Measurements from ENCODE around the gene TAX1BP3. TPM values are rescaled to one million over a fixed set of nuclear protein-coding genes. Genes with fewer than 3 reads are reported as not detected.

Gene TAX1BP3
- total and polyA plus RNA-seq, 9 of the 15 experiments (the other 6 are each of a cell fraction or from before 2014, with no cell fraction given) = 0.99 to 14.5 (median 6.2) TPM

DNA sequence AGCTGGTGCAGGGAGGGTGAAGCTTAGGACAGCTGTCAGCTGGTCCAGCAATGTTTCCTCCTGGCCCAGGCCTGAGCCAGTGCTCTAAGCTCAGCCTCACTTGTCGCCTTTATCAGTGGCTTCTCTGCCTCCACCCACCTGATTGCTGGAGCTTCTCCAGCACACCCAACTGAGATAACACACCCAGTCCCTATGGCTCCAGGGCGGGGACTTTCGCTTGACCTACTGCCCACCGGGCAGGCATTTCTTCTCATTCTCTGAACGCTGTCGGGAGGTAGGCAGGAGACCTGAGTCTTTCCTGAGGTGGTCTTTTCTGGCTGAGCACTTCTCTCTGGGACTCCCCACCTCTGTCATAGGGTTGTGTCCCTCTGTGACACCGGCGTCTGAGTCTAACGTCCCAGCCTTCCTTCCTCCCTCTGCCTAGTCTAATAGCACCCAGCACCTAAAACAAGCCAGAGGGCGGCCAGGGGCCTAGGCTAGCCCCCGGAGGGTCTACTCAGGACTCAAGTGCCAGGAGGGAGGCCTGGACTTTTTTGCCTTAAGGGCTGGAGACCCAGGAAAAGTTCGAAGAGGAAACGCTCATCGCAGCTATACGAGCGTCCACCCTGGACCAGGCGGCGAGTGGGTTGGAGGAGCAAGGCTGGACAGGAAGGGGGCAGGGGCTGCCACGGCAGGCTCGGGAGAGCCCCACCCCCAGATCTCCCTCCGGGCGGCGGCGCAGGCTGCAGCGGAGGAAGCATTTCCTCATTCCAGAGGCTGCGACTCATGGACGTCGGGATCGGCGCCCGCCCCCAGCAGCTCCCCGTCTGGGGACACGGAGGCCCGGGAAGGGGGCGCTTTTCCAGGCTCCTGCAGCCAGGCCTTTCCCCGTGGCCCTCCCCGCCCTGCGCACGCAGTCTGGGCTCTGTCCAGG lies 756 bp downstream of the TAX1BP3 start (continued):
- TF ChIP-seq, protein P1, sequence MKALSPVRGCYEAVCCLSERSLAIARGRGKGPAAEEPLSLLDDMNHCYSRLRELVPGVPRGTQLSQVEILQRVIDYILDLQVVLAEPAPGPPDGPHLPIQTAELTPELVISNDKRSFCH (CRISPR knock-in tag; IDR thresholded peaks at IDR 0.05) = no peak
- TF ChIP-seq, protein P1 (tag; IDR thresholded peaks at IDR 0.05) = no peak
- no peak for TF ChIP-seq SIRT6 (IDR thresholded peaks at IDR 0.05; ENCODE audit: low read depth, low read length)
- no peak for TF ChIP-seq ZNF444 (CRISPR knock-in tag; IDR thresholded peaks at IDR 0.05)
- TF ChIP-seq ZKSCAN3 (CRISPR knock-in tag; IDR thresholded peaks at IDR 0.05) = 0 out of 2 replicates have a peak, but pooled peaks have one; percentile 40
- TF ChIP-seq, protein P2, sequence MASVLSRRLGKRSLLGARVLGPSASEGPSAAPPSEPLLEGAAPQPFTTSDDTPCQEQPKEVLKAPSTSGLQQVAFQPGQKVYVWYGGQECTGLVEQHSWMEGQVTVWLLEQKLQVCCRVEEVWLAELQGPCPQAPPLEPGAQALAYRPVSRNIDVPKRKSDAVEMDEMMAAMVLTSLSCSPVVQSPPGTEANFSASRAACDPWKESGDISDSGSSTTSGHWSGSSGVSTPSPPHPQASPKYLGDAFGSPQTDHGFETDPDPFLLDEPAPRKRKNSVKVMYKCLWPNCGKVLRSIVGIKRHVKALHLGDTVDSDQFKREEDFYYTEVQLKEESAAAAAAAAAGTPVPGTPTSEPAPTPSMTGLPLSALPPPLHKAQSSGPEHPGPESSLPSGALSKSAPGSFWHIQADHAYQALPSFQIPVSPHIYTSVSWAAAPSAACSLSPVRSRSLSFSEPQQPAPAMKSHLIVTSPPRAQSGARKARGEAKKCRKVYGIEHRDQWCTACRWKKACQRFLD (CRISPR knock-in tag; IDR thresholded peaks at IDR 0.05) = no peak
- peak; percentile 52; the same call in 1 of the 2 replicates for TF ChIP-seq DPF2 (IDR thresholded peaks at IDR 0.05)
- TF ChIP-seq, protein P3, sequence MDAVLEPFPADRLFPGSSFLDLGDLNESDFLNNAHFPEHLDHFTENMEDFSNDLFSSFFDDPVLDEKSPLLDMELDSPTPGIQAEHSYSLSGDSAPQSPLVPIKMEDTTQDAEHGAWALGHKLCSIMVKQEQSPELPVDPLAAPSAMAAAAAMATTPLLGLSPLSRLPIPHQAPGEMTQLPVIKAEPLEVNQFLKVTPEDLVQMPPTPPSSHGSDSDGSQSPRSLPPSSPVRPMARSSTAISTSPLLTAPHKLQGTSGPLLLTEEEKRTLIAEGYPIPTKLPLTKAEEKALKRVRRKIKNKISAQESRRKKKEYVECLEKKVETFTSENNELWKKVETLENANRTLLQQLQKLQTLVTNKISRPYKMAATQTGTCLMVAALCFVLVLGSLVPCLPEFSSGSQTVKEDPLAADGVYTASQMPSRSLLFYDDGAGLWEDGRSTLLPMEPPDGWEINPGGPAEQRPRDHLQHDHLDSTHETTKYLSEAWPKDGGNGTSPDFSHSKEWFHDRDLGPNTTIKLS (IDR thresholded peaks at IDR 0.05; ENCODE audit: borderline replicate concordance, low read depth) = no peak
- TF ChIP-seq ZNF146 (CRISPR knock-in tag; IDR thresholded peaks at IDR 0.05; ENCODE audit: unreplicated experiment) = no peak
- TF ChIP-seq BCOR (IDR thresholded peaks at IDR 0.05) = 0 out of 2 replicates have a peak, but pooled peaks have one; percentile 32
- TF ChIP-seq NELFE (IDR thresholded peaks at IDR 0.05; ENCODE audit: insufficient read depth, insufficient read length) = no peak
- TF ChIP-seq ZNF12 (CRISPR knock-in tag; IDR thresholded peaks at IDR 0.05) = no peak
- no peak for TF ChIP-seq COPS2 (conservative IDR thresholded peaks at IDR 0.05)
- TF ChIP-seq ADNP (tag; IDR thresholded peaks at IDR 0.05) = no peak
- no peak for TF ChIP-seq SMAD2 (IDR thresholded peaks at IDR 0.05; ENCODE audit: low read depth, low read length)
- no peak for TF ChIP-seq HNRNPH1 (optimal IDR thresholded peaks at IDR 0.05; ENCODE audit: low read depth, low read length)
- no peak for TF ChIP-seq NFATC3 (IDR thresholded peaks at IDR 0.05)
- TF ChIP-seq, protein P4, sequence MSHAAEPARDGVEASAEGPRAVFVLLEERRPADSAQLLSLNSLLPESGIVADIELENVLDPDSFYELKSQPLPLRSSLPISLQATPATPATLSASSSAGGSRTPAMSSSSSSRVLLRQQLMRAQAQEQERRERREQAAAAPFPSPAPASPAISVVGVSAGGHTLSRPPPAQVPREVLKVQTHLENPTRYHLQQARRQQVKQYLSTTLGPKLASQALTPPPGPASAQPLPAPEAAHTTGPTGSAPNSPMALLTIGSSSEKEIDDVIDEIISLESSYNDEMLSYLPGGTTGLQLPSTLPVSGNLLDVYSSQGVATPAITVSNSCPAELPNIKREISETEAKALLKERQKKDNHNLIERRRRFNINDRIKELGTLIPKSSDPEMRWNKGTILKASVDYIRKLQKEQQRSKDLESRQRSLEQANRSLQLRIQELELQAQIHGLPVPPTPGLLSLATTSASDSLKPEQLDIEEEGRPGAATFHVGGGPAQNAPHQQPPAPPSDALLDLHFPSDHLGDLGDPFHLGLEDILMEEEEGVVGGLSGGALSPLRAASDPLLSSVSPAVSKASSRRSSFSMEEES (CRISPR knock-in tag; IDR thresholded peaks at IDR 0.05) = no peak
- TF ChIP-seq NFIC (IDR thresholded peaks at IDR 0.05) = peak; percentile 85
- no peak for TF ChIP-seq CBX2 (IDR thresholded peaks at IDR 0.05; ENCODE audit: insufficient read depth, low read length, poor library complexity, severe bottlenecking)
- TF ChIP-seq ZFP30 (CRISPR knock-in tag; IDR thresholded peaks at IDR 0.05; ENCODE audit: borderline replicate concordance) = no peak
- no peak for TF ChIP-seq SMC3 (conservative IDR thresholded peaks at IDR 0.05; ENCODE audit: insufficient read depth, low read depth, low read length)
- TF ChIP-seq FOXP1 (CRISPR knock-in tag; IDR thresholded peaks at IDR 0.05) = no peak
- no peak for TF ChIP-seq POU5F1 (IDR thresholded peaks at IDR 0.05; ENCODE audit: borderline replicate concordance, low read depth, low read length, partially characterized antibody)
- TF ChIP-seq ZFPM2 (CRISPR knock-in tag; IDR thresholded peaks at IDR 0.05) = no peak

All from K562 (cell line).